GM12878 (cell line): Measurements from ENCODE around the gene NOP14. TPM values are rescaled to one million over a fixed set of nuclear protein-coding genes. Genes with fewer than 3 reads are reported as not detected.
A peak's percentile ranks its signal among the peaks of the same experiment; 100 is the strongest.

Experiments used
- BACH1 ChIP-seq: fragments of 450-650 bp; IDR thresholded peaks from 2 replicates; pipeline ENCODE4 v1.6.1; 2017; ENCODE audit warnings: mild to moderate bottlenecking, borderline replicate concordance
- CBFB ChIP-seq: IDR thresholded peaks from 2 replicates; pipeline ENCODE4 v1.6.1; 2016; ENCODE audit warnings: antibody characterized with exemption, low read depth
- CHD1 ChIP-seq: IDR thresholded peaks from 2 replicates; pipeline ENCODE4 v1.6.1; 2012; ENCODE audit warnings: low read depth, low read length, improper control_type of control experiment
- EED ChIP-seq: sonication (generic); IDR thresholded peaks from 2 replicates; pipeline ENCODE4 v1.6.1; 2016; ENCODE audit warnings: antibody characterized with exemption, low read depth
- ETV6 ChIP-seq, 2 experiments: fragments of 450-650 bp in 1 of 2; IDR thresholded peaks in 1 of 2; conservative IDR thresholded peaks in 1 of 2; 2 replicates each; pipeline ENCODE4 v1.6.1; 2014; ENCODE audit warnings: antibody characterized with exemption in 1 of 2, borderline replicate concordance in 1 of 2, low read depth in 1 of 2, mild to moderate bottlenecking in 1 of 2, moderate library complexity in 1 of 2
- FOS ChIP-seq: IDR thresholded peaks from 3 replicates; pipeline ENCODE4 v1.6.1; 2011; ENCODE audit warnings: borderline replicate concordance; ENCODE audit not compliant: insufficient read length; ENCODE audit errors: extremely low read depth
- GABPA ChIP-seq: IDR thresholded peaks from 2 replicates; pipeline ENCODE4 v1.6.1; 2014; ENCODE audit warnings: antibody characterized with exemption, low read depth, mild to moderate bottlenecking, inconsistent platforms
- KAT2A ChIP-seq: conservative IDR thresholded peaks from 2 replicates; pipeline ENCODE4 v1.6.1; 2011; ENCODE audit warnings: low read depth, low read length; ENCODE audit not compliant: control insufficient read depth
- KLF5 ChIP-seq: fragments of 450-650 bp; IDR thresholded peaks from 2 replicates; pipeline ENCODE4 v1.6.1; 2014; ENCODE audit warnings: mild to moderate bottlenecking; ENCODE audit not compliant: partially characterized antibody
- MYC ChIP-seq: IDR thresholded peaks from 2 replicates; pipeline ENCODE4 v1.6.1; 2011; ENCODE audit warnings: mild to moderate bottlenecking, low read length, moderate library complexity, inconsistent platforms; ENCODE audit not compliant: insufficient read depth, insufficient replicate concordance, insufficient read length, severe bottlenecking
- NR2F1 ChIP-seq: fragments of 450-650 bp; conservative IDR thresholded peaks from 2 replicates; pipeline ENCODE4 v1.6.1; 2017; ENCODE audit warnings: mild to moderate bottlenecking
- RELA ChIP-seq: fragments of 450-650 bp; IDR thresholded peaks from 2 replicates; pipeline ENCODE4 v1.8.0; 2014; ENCODE audit warnings: borderline replicate concordance; ENCODE audit not compliant: partially characterized antibody
- SIN3A ChIP-seq: IDR thresholded peaks from 2 replicates; pipeline ENCODE4 v1.6.1; 2012; ENCODE audit warnings: low read depth, low read length, improper control_type of control experiment
- SMARCA5 ChIP-seq: fragments of 450-650 bp; IDR thresholded peaks from 2 replicates; pipeline ENCODE4 v1.6.1; 2017; ENCODE audit warnings: mild to moderate bottlenecking
- SREBF1 ChIP-seq: IDR thresholded peaks from 2 replicates; pipeline ENCODE4 v1.6.1; 2012; ENCODE audit warnings: mild to moderate bottlenecking, low read length
- TARDBP ChIP-seq: IDR thresholded peaks from 2 replicates; pipeline ENCODE4 v1.6.1; 2016; ENCODE audit warnings: borderline replicate concordance
- TCF12 ChIP-seq: IDR thresholded peaks from 2 replicates; pipeline ENCODE4 v1.6.1; 2011; ENCODE audit warnings: low read depth, mild to moderate bottlenecking, low read length
- TCF7 ChIP-seq: IDR thresholded peaks from 2 replicates; pipeline ENCODE4 v1.6.1; 2014; ENCODE audit warnings: antibody characterized with exemption, borderline replicate concordance
- ZNF384 ChIP-seq: IDR thresholded peaks from 2 replicates; pipeline ENCODE4 v1.6.1; 2012; ENCODE audit warnings: low read depth, mild to moderate bottlenecking, low read length, improper control_type of control experiment, borderline replicate concordance
- ZZZ3 ChIP-seq: IDR thresholded peaks from 2 replicates; pipeline ENCODE4 v1.6.1; 2011; ENCODE audit warnings: low read depth; ENCODE audit not compliant: control insufficient read depth, insufficient read length
- polyA plus RNA-seq, 11 experiments: library from polyadenylated mRNA; depleted of rRNA in 4 of 11; unstranded in 6 of 11; stranded (reverse) in 5 of 11; fragments of >200 nt; fragmentation: Nextera tagmentation in 4 of 11; fragmentation: Illumina TruSeq in 1 of 11; extraction: Ambion mirVana in 4 of 11; extraction: Trizol in 1 of 11; gene quantifications; 1 replicate in 1 of 11; 2 replicates in 10 of 11; pipeline versions ENCODE4 v1.2.1 to v1.2.3, GENCODE V29; 2011 to 2016; ENCODE audit warnings: inconsistent platforms in 2 of 11, missing spikeins in 2 of 11, low read depth in 1 of 11
- total RNA-seq, 4 experiments: library from RNA; depleted of rRNA in 3 of 4; stranded (reverse); fragments of >200 nt in 3 of 4; fragmentation: Illumina TruSeq in 1 of 4; extraction: Trizol in 1 of 4; gene quantifications; 2 replicates each; pipeline versions ENCODE4 v1.2.1 to v1.2.3, GENCODE V29; 2013 to 2021
- TF ChIP-seq, protein P1 (sequence below): IDR thresholded peaks from 2 replicates; pipeline ENCODE4 v1.6.1; 2011; ENCODE audit warnings: borderline replicate concordance, low read depth, mild to moderate bottlenecking, moderate library complexity, mixed read lengths, low read length; ENCODE audit not compliant: insufficient read depth; ENCODE audit errors: extremely low read length
- TF ChIP-seq, protein P2 (sequence below): IDR thresholded peaks from 2 replicates; pipeline ENCODE4 v1.6.1; 2011; ENCODE audit warnings: low read depth, mild to moderate bottlenecking, low read length, moderate library complexity, borderline replicate concordance; ENCODE audit errors: extremely low read depth
- TF ChIP-seq, protein P3 (sequence below): fragments of 450-650 bp; IDR thresholded peaks from 2 replicates; pipeline ENCODE4 v1.6.1; 2016; ENCODE audit warnings: mild to moderate bottlenecking
- TF ChIP-seq, protein P4 (sequence below): fragments of 450-650 bp; formaldehyde crosslinking; IDR thresholded peaks from 2 replicates; pipeline ENCODE4 v1.4.0; 2022; ENCODE audit warnings: mild to moderate bottlenecking, moderate library complexity

Gene NOP14
- total and polyA plus RNA-seq, 10 of the 15 experiments (the other 5 are each of a cell fraction or from before 2014, with no cell fraction given), result 13.8 to 80.6 (median 49.7) TPM

DNA sequence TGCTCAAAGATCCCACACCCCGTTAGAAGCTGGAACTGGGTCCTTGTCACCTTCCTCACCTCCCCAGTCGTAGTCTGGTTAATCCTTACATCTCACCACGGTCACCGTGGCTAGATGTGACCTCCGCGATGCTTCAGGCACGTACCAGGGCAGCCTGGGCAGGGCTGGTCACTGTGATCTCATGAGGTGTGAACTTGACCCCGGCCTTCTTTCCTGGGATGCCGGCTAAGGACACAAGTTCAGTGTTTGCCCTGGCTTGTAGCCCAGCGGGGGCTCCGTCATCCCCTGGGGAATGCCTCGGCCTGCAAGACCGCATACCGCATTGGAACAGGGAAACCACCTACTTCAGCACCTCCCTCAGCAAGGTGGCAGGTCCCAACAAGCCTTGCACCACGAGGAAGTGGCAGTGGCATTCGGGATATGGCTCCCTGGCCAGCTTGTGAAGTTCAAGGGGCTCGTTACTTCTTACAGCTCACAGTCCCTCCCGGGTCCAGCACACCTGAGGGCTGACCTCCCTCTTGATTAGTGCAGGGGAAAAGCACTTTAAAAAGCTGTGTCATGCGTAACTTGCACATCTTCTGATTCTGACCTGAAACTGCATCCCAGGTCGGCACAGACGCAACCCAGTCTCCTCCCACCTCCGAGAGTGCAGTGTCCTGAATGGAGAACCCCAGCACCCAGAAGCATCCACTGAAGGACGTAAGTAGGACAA, 25.9 kb downstream of the NOP14 start (continued):
- TF ChIP-seq TCF7 (no peak), ZNF384 (no peak), EED (peak; percentile 87), TARDBP (peak; percentile 41; the same call in 1 of the 2 replicates), RELA (no peak), TCF12 (peak; percentile 68), BACH1 (peak; percentile 57; the same call in 1 of the 2 replicates), SREBF1 (no peak), FOS (no peak), KLF5 (peak; percentile 46), CBFB (peak; percentile 90), CHD1 (0 out of 2 replicates have a peak, but pooled peaks have one; percentile 26), KAT2A (no peak), MYC (no peak), ETV6 (conservative IDR thresholded peaks at IDR 0.05 in 1 of 2, IDR thresholded peaks at IDR 0.05 in 1 of 2; ENCODE audit: borderline replicate concordance in 1 of 2, low read depth in 1 of 2) (no peak), SMARCA5 (0 out of 2 replicates have a peak, but pooled peaks have one; percentile 13), ZZZ3 (no peak), SIN3A (no peak), GABPA (no peak), NR2F1 (peak; percentile 88)
- TF ChIP-seq, protein P1, sequence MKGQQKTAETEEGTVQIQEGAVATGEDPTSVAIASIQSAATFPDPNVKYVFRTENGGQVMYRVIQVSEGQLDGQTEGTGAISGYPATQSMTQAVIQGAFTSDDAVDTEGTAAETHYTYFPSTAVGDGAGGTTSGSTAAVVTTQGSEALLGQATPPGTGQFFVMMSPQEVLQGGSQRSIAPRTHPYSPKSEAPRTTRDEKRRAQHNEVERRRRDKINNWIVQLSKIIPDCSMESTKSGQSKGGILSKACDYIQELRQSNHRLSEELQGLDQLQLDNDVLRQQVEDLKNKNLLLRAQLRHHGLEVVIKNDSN, result no peak
- TF ChIP-seq, protein P2, sequence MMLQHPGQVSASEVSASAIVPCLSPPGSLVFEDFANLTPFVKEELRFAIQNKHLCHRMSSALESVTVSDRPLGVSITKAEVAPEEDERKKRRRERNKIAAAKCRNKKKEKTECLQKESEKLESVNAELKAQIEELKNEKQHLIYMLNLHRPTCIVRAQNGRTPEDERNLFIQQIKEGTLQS, result no peak
- TF ChIP-seq, protein P3, sequence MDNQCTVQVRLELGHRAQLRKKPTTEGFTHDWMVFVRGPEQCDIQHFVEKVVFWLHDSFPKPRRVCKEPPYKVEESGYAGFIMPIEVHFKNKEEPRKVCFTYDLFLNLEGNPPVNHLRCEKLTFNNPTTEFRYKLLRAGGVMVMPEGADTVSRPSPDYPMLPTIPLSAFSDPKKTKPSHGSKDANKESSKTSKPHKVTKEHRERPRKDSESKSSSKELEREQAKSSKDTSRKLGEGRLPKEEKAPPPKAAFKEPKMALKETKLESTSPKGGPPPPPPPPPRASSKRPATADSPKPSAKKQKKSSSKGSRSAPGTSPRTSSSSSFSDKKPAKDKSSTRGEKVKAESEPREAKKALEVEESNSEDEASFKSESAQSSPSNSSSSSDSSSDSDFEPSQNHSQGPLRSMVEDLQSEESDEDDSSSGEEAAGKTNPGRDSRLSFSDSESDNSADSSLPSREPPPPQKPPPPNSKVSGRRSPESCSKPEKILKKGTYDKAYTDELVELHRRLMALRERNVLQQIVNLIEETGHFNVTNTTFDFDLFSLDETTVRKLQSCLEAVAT, result peak; percentile 83
- TF ChIP-seq, protein P4, sequence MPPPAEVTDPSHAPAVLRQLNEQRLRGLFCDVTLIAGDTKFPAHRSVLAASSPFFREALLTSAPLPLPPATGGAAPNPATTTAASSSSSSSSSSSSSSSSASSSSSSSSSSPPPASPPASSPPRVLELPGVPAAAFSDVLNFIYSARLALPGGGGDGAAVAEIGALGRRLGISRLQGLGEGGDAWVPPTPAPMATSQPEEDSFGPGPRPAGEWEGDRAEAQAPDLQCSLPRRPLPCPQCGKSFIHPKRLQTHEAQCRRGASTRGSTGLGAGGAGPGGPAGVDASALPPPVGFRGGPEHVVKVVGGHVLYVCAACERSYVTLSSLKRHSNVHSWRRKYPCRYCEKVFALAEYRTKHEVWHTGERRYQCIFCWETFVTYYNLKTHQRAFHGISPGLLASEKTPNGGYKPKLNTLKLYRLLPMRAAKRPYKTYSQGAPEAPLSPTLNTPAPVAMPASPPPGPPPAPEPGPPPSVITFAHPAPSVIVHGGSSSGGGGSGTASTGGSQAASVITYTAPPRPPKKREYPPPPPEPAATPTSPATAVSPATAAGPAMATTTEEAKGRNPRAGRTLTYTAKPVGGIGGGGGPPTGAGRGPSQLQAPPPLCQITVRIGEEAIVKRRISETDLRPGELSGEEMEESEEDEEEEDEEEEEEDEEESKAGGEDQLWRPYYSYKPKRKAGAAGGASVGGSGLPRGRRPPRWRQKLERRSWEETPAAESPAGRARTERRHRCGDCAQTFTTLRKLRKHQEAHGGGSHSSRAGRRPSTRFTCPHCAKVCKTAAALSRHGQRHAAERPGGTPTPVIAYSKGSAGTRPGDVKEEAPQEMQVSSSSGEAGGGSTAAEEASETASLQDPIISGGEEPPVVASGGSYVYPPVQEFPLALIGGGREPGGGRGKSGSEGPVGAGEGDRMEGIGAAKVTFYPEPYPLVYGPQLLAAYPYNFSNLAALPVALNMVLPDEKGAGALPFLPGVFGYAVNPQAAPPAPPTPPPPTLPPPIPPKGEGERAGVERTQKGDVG (CRISPR knock-in tag), result no peak
